Measurements from ENCODE around the gene KIF25. TPM values are rescaled to one million over a fixed set of nuclear protein-coding genes. Genes with fewer than 3 reads are reported as not detected.

The KIF25 gene
- total and polyA plus RNA-seq, 7 donors = 0.50 to 0.54 TPM; not detected in 5

GRCh38 chr6:168044521-168045130, 47.2 kb downstream of the KIF25 start:
- intact Hi-C loops (cut with DNase I) = no loop called here

GRCh38 chr6:168045141-168045691, 47.7 kb downstream of the KIF25 start:
- Histone ChIP-seq H3K4me3 (no peak overlapping the region), H3K9me3 (peaks cover 0 to under 1% (median 0%) of the 10 kb centered on the region in 4 donors), H3K4me1 (peaks cover 0 to 7% (median 0%) of the 10 kb centered on the region in 4 donors), H3K27me3 (no peaks in the 10 kb centered on the region), H3K27ac (no peak overlapping the region), H3K36me3 (no peaks in the 10 kb centered on the region)
- intact Hi-C loops (cut with DNase I) = no loop called here
- peak; percentile 43 for DNase-seq
- TF ChIP-seq CTCF (IDR thresholded peaks at IDR 0.05) (no peak), POLR2AphosphoS5 (IDR thresholded peaks at IDR 0.05) (no peak), POLR2A (IDR thresholded peaks at IDR 0.05) (no peak), EP300 (IDR thresholded peaks at IDR 0.05) (no peak)
- WGBS, 2 donors = 93 to 95% methylated on average over 19 of the region's 19 CpGs

More at GRCh38 chr6:168044521-168045130, 47.2 kb downstream of the KIF25 start:
- Histone ChIP-seq H3K4me3 (no peak overlapping the region), H3K27ac (no peak overlapping the region), H3K4me1 (peaks cover 0 to 7% (median 0%) of the 10 kb centered on the region in 4 donors), H3K27me3 (no peaks in the 10 kb centered on the region), H3K36me3 (no peaks in the 10 kb centered on the region), H3K9me3 (peaks cover 0 to 4% (median 2%) of the 10 kb centered on the region in 4 donors)
- 92 to 95% methylated on average over 28 of the region's 28 CpGs for WGBS, 2 donors
- DNase-seq = peak; percentile 34
- no peak for TF ChIP-seq CTCF (IDR thresholded peaks at IDR 0.05)
- no peak for TF ChIP-seq EP300 (IDR thresholded peaks at IDR 0.05)
- no peak for TF ChIP-seq POLR2AphosphoS5 (IDR thresholded peaks at IDR 0.05)
- no peak for TF ChIP-seq POLR2A (IDR thresholded peaks at IDR 0.05)

GRCh38 chr6:168045706-168046620, 48.5 kb downstream of the KIF25 start:
- Histone ChIP-seq H3K36me3 (no peaks in the 10 kb centered on the region), H3K27me3 (no peaks in the 10 kb centered on the region), H3K27ac (no peak overlapping the region), H3K4me3 (no peak overlapping the region), H3K9me3 (no peaks in the 10 kb centered on the region), H3K4me1 (peaks cover 0 to 7% (median 0%) of the 10 kb centered on the region in 4 donors)
- TF ChIP-seq CTCF (IDR thresholded peaks at IDR 0.05) = no peak
- no peak for TF ChIP-seq EP300 (IDR thresholded peaks at IDR 0.05)
- TF ChIP-seq POLR2A (IDR thresholded peaks at IDR 0.05) = no peak
- no peak for TF ChIP-seq POLR2AphosphoS5 (IDR thresholded peaks at IDR 0.05)
- peak; percentile 62 for DNase-seq
- WGBS, 2 donors = 76 to 82% methylated on average over 20 of the region's 20 CpGs
- intact Hi-C loops (cut with DNase I) = no loop called here

- H3K27ac ChIP-seq = no peak overlapping the region
- no peaks in the 10 kb centered on the region for H3K27me3 ChIP-seq
- no peaks in the 10 kb centered on the region for H3K9me3 ChIP-seq
- WGBS, 2 donors = 95 to 97% methylated on average over 3 of the region's 3 CpGs
- TF ChIP-seq EP300 (IDR thresholded peaks at IDR 0.05) = no peak
- no peak for TF ChIP-seq POLR2AphosphoS5 (IDR thresholded peaks at IDR 0.05)
- TF ChIP-seq CTCF (IDR thresholded peaks at IDR 0.05) = no peak
- no peak for TF ChIP-seq POLR2A (IDR thresholded peaks at IDR 0.05)
- DNase-seq = peak; percentile 21
- H3K4me3 ChIP-seq = no peak overlapping the region
- intact Hi-C loops (cut with DNase I) = no loop called here
- no peaks in the 10 kb centered on the region for H3K36me3 ChIP-seq
- H3K4me1 ChIP-seq = peaks cover 0 to 7% (median 0%) of the 10 kb centered on the region in 4 donors
Measured at GRCh38 chr6:168046696-168047095, 49.2 kb downstream of the KIF25 start.
